ENCODE data around the gene INPP5D.

- no peak for TF ChIP-seq CTCF (IDR thresholded peaks at IDR 0.05)
- no peak for TF ChIP-seq POLR2A (IDR thresholded peaks at IDR 0.05)
- TF ChIP-seq POLR2AphosphoS5 (IDR thresholded peaks at IDR 0.05), result no peak
Measured at GRCh38 chr2:233178994-233179847, 119.1 kb downstream of the INPP5D start.
